Mucosa of descending colon (tissue), 3 donors: ENCODE measurements around the gene REX1BD. TPM values are rescaled to one million over a fixed set of nuclear protein-coding genes. Genes with fewer than 3 reads are reported as not detected.

Source experiments
- ATAC-seq: fragments of 200-7000 bp; cut with Tn5 transposase; one replicate; pipeline ENCODE4 v1.9.1; 2020; ENCODE audit warnings: mild to moderate bottlenecking, moderate library complexity
- DNase-seq, 3 donors: peaks; one replicate each; pipeline ENCODE4 v3.0.0-alpha.2; 2020
- H3K36me3 ChIP-seq: fragments of 200-600 bp; one replicate; pipeline ENCODE4 v1.8.0; 2021; ENCODE audit warnings: low read depth, mild to moderate bottlenecking
- H3K4me1 ChIP-seq: fragments of 200-600 bp; one replicate; pipeline ENCODE4 v1.8.0; 2021; ENCODE audit warnings: low read depth, mild to moderate bottlenecking
- H3K4me3 ChIP-seq: fragments of 200-600 bp; one replicate; pipeline ENCODE4 v1.8.0; 2021; ENCODE audit warnings: mild to moderate bottlenecking
- H3K9me3 ChIP-seq: fragments of 200-600 bp; one replicate; pipeline ENCODE4 v1.8.0; 2021; ENCODE audit warnings: mild to moderate bottlenecking
- CTCF ChIP-seq: fragments of 200-600 bp; IDR thresholded peaks from one replicate; pipeline ENCODE4 v1.8.0; 2022; ENCODE audit warnings: antibody characterized with exemption, mild to moderate bottlenecking
- intact Hi-C, 2 donors: fragments of 100-400 bp; cut with DNase I in 1 of 2; cut with micrococcal nuclease in 1 of 2; formaldehyde crosslinking; loops; one replicate each; pipeline versions ENCODE4 v1.11.0 to v1.11.1; 2022; cut with DNase I, micrococcal nuclease
- total RNA-seq, 3 donors: library from RNA; stranded (reverse); fragmentation: NEBNext Ultra II Directional in 2 of 3; extraction: Animal tissue kit (Norgen Biotek cat#: 25700) in 2 of 3; gene quantifications; one replicate each; pipeline versions ENCODE4 v1.2.1 to v1.2.4, GENCODE V29; 2021 to 2023
- donor health status: DM: no; HTN: no; CAD: no; lungs with moderate emphysema.
- donor health status: DM: no; HTN: no; CAD: no.
- donor health status: DM: no; HTN: yes; CAD: no.

Gene REX1BD
- total RNA-seq, 3 donors from 2014 or later: 48.2 to 55.4 (median 49.3) TPM

- TF ChIP-seq CTCF: no peak
- DNase-seq: no peak
- peaks cover 26% of the 10 kb centered on the region for H3K4me1 ChIP-seq
- no peaks in the 10 kb centered on the region for H3K36me3 ChIP-seq
- no peak for ATAC-seq
- H3K9me3 ChIP-seq: no peaks in the 10 kb centered on the region
- intact Hi-C loops: no loop called here
- no peak overlapping the region for H3K4me3 ChIP-seq
These were observed 23.6 kb downstream of the REX1BD start for GRCh38 chr19:18612051-18612771.

DNA sequence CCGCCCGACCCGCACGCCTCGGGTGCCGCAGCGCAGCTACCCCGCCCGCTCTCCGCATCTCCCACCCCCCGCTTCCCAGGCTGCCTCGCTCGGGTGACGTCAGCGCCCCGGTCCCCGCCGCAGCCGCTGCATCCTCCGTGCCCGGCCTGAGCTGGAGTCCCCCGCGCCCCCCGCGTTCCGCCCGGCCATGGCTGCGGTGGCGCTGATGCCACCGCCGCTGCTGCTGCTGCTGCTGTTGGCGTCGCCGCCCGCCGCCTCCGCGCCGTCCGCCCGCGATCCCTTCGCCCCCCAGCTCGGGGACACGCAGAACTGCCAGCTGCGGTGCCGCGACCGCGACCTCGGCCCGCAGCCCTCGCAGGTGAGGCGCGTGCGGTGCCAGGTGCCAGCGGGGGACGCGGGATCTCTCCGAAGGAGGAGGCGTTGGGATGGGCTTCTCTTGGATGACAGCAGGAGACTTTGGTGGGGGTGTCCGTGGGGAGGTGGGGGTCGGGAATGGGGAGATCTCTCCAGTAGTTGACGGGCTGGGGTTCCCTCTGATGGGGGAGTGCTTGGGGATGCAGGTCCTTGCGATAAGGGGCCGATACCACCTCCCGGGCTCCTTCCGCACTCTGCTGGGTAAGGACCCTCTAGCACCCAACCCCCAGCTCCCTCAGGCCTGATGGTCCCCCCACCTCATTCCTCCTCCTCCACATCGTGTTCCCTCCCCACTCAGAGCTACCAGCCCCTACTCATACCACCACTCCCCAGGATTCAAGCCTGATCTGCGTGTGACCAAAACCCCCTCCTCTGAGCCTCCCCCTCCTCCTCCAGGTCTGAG is 24.4 kb downstream of the REX1BD start, which contains the start of gene TMEM59L:
Gene TMEM59L (plus strand): TSS at position 99 of the 817 bp plus-strand sequence. CDS start 89 bp downstream, at position 188.
- no peak for TF ChIP-seq CTCF
- intact Hi-C loops: no loop called here
- Histone ChIP-seq H3K9me3 (no peaks in the 10 kb centered on the region), H3K4me3 (no peak within 1 kb of the TSS), H3K36me3 (no peaks in the 10 kb centered on the region), H3K4me1 (peaks cover 22% of the 10 kb centered on the region)
- ATAC-seq (peak; percentile 17), DNase-seq (no peak)

- Histone ChIP-seq H3K4me3 (no peak overlapping the region), H3K36me3 (no peaks in the 10 kb centered on the region), H3K9me3 (no peaks in the 10 kb centered on the region), H3K4me1 (peaks cover 22% of the 10 kb centered on the region)
- ATAC-seq (no peak), DNase-seq (no peak)
- no peak for TF ChIP-seq CTCF
- intact Hi-C loops: no loop called here
These were observed 25.1 kb downstream of the REX1BD start for GRCh38 chr19:18613589-18614234.

- Histone ChIP-seq H3K9me3 (no peaks in the 10 kb centered on the region), H3K4me1 (peaks cover 19% of the 10 kb centered on the region), H3K36me3 (no peaks in the 10 kb centered on the region), H3K4me3 (no peak overlapping the region)
- intact Hi-C loops: no loop called here
- ATAC-seq (no peak), DNase-seq (no peak)
- TF ChIP-seq CTCF: no peak
These were observed 27.4 kb downstream of the REX1BD start for GRCh38 chr19:18616023-18616422.

- Histone ChIP-seq H3K4me1 (peaks cover 5% of the 10 kb centered on the region), H3K36me3 (no peaks in the 10 kb centered on the region), H3K4me3 (no peak overlapping the region), H3K9me3 (no peaks in the 10 kb centered on the region)
- DNase-seq: no peak
- intact Hi-C loops: no loop called here
- ATAC-seq: no peak
- TF ChIP-seq CTCF: no peak
These were observed 29.0 kb downstream of the REX1BD start for GRCh38 chr19:18617562-18617961.
